Measurements from ENCODE around the gene RMDN3. TPM values are rescaled to one million over a fixed set of nuclear protein-coding genes. Genes with fewer than 3 reads are reported as not detected.

Gene RMDN3
- total and polyA plus RNA-seq, 2 of the 13 experiments (the other 11 are each of a cell fraction or from before 2014, with no cell fraction given) = 16.8 to 19.5 TPM

DNA sequence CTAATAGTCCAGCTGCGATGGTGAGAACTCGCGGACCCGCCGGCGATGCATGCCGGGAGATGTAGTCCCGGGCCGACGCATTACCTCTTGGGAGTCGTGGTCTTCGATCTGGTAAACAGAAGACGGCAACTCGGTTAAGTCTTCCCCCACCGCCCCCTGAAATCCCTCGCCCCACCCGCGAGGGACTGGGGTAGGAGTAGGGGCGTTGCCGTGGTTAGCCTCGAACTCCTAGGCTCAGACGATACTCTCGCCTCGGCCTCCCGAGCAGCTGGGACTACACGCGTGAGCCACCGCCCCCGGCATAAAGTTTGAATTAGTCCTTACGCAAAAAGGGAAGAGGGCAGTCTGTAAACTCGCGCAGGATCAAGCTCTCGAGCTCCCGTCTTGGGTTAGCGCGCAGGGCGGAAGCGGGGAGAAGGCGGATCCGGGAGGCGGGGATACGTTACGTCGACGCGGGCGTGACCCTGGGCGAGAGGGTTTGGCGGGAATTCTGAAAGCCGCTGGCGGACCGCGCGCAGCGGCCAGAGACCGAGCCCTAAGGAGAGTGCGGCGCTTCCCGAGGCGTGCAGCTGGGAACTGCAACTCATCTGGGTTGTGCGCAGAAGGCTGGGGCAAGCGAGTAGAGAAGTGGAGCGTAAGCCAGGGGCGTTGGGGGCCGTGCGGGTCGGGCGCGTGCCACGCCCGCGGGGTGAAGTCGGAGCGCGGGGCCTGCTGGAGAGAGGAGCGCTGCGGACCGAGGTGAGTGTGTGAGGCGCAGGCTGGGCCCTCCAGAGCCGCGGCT, 60.2 kb downstream of the RMDN3 start, which contains the start of gene RAD51 (continued):
- TF ChIP-seq, protein P1, sequence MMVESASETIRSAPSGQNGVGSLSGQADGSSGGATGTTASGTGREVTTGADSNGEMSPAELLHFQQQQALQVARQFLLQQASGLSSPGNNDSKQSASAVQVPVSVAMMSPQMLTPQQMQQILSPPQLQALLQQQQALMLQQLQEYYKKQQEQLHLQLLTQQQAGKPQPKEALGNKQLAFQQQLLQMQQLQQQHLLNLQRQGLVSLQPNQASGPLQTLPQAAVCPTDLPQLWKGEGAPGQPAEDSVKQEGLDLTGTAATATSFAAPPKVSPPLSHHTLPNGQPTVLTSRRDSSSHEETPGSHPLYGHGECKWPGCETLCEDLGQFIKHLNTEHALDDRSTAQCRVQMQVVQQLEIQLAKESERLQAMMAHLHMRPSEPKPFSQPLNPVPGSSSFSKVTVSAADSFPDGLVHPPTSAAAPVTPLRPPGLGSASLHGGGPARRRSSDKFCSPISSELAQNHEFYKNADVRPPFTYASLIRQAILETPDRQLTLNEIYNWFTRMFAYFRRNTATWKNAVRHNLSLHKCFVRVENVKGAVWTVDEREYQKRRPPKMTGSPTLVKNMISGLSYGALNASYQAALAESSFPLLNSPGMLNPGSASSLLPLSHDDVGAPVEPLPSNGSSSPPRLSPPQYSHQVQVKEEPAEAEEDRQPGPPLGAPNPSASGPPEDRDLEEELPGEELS (CRISPR knock-in tag; IDR thresholded peaks at IDR 0.05) = peak; percentile 67
- TF ChIP-seq, protein P2, sequence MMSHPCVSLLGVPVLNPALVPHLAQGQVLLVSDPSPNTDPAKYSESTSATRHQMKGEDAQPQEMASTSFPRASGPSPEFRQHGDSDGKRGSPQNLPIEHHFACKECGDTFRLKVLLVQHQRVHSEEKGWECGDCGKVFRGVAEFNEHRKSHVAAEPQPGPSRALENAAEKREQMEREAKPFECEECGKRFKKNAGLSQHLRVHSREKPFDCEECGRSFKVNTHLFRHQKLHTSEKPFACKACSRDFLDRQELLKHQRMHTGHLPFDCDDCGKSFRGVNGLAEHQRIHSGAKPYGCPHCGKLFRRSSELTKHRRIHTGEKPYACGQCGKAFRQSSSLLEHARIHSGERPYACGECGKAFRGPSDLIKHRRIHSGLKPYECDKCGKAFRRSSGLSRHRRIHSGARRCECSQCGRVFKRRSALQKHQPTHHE (CRISPR knock-in tag; IDR thresholded peaks at IDR 0.05; ENCODE audit: borderline replicate concordance) = peak; percentile 70; the same call in 1 of the 2 replicates
- TF ChIP-seq, protein P3, sequence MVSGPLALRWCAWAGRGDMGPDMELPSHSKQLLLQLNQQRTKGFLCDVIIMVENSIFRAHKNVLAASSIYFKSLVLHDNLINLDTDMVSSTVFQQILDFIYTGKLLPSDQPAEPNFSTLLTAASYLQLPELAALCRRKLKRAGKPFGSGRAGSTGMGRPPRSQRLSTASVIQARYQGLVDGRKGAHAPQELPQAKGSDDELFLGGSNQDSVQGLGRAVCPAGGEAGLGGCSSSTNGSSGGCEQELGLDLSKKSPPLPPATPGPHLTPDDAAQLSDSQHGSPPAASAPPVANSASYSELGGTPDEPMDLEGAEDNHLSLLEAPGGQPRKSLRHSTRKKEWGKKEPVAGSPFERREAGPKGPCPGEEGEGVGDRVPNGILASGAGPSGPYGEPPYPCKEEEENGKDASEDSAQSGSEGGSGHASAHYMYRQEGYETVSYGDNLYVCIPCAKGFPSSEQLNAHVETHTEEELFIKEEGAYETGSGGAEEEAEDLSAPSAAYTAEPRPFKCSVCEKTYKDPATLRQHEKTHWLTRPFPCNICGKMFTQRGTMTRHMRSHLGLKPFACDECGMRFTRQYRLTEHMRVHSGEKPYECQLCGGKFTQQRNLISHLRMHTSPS (CRISPR knock-in tag; IDR thresholded peaks at IDR 0.05; ENCODE audit: low read depth) = no peak; the same call in 1 of the 2 replicates
- TF ChIP-seq JUND (CRISPR knock-in tag; IDR thresholded peaks at IDR 0.05) (no peak), JUNB (CRISPR knock-in tag; IDR thresholded peaks at IDR 0.05; ENCODE audit: borderline replicate concordance) (no peak), MTF1 (CRISPR knock-in tag; IDR thresholded peaks at IDR 0.05) (0 out of 2 replicates have a peak, but pooled peaks have one; percentile 62), CHD4 (IDR thresholded peaks at IDR 0.05; ENCODE audit: borderline replicate concordance, low read length) (no peak), GABPA (IDR thresholded peaks at IDR 0.05; ENCODE audit: low read depth, low read length) (peak; percentile 62), GABPA (CRISPR knock-in tag; IDR thresholded peaks at IDR 0.05; ENCODE audit: low read depth) (peak; percentile 88), NRL (CRISPR knock-in tag; IDR thresholded peaks at IDR 0.05; ENCODE audit: borderline replicate concordance) (peak; percentile 79; the same call in 1 of the 2 replicates), ZNF24 (IDR thresholded peaks at IDR 0.05) (no peak), ZMAT3 (CRISPR knock-in tag; conservative IDR thresholded peaks at IDR 0.05) (peak; percentile 92), GTF3A (CRISPR knock-in tag; conservative IDR thresholded peaks at IDR 0.05) (no peak)
- TF ChIP-seq, protein P4, sequence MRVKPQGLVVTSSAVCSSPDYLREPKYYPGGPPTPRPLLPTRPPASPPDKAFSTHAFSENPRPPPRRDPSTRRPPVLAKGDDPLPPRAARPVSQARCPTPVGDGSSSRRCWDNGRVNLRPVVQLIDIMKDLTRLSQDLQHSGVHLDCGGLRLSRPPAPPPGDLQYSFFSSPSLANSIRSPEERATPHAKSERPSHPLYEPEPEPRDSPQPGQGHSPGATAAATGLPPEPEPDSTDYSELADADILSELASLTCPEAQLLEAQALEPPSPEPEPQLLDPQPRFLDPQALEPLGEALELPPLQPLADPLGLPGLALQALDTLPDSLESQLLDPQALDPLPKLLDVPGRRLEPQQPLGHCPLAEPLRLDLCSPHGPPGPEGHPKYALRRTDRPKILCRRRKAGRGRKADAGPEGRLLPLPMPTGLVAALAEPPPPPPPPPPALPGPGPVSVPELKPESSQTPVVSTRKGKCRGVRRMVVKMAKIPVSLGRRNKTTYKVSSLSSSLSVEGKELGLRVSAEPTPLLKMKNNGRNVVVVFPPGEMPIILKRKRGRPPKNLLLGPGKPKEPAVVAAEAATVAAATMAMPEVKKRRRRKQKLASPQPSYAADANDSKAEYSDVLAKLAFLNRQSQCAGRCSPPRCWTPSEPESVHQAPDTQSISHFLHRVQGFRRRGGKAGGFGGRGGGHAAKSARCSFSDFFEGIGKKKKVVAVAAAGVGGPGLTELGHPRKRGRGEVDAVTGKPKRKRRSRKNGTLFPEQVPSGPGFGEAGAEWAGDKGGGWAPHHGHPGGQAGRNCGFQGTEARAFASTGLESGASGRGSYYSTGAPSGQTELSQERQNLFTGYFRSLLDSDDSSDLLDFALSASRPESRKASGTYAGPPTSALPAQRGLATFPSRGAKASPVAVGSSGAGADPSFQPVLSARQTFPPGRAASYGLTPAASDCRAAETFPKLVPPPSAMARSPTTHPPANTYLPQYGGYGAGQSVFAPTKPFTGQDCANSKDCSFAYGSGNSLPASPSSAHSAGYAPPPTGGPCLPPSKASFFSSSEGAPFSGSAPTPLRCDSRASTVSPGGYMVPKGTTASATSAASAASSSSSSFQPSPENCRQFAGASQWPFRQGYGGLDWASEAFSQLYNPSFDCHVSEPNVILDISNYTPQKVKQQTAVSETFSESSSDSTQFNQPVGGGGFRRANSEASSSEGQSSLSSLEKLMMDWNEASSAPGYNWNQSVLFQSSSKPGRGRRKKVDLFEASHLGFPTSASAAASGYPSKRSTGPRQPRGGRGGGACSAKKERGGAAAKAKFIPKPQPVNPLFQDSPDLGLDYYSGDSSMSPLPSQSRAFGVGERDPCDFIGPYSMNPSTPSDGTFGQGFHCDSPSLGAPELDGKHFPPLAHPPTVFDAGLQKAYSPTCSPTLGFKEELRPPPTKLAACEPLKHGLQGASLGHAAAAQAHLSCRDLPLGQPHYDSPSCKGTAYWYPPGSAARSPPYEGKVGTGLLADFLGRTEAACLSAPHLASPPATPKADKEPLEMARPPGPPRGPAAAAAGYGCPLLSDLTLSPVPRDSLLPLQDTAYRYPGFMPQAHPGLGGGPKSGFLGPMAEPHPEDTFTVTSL (CRISPR knock-in tag; IDR thresholded peaks at IDR 0.05; ENCODE audit: borderline replicate concordance) = no peak
- TF ChIP-seq, protein P5, sequence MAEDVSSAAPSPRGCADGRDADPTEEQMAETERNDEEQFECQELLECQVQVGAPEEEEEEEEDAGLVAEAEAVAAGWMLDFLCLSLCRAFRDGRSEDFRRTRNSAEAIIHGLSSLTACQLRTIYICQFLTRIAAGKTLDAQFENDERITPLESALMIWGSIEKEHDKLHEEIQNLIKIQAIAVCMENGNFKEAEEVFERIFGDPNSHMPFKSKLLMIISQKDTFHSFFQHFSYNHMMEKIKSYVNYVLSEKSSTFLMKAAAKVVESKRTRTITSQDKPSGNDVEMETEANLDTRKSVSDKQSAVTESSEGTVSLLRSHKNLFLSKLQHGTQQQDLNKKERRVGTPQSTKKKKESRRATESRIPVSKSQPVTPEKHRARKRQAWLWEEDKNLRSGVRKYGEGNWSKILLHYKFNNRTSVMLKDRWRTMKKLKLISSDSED (CRISPR knock-in tag; IDR thresholded peaks at IDR 0.05) = no peak

Measured in HepG2 (cell line).